ENCODE measurements around the gene FPR1.
A peak's percentile ranks its signal among the peaks of the same experiment; 100 is the strongest.
"Not testable (repeated sequence)": the region's sequence is repeated elsewhere in the genome, so short reads cannot be mapped to it uniquely, and the experiment has no call there.

Gene FPR1

DNA sequence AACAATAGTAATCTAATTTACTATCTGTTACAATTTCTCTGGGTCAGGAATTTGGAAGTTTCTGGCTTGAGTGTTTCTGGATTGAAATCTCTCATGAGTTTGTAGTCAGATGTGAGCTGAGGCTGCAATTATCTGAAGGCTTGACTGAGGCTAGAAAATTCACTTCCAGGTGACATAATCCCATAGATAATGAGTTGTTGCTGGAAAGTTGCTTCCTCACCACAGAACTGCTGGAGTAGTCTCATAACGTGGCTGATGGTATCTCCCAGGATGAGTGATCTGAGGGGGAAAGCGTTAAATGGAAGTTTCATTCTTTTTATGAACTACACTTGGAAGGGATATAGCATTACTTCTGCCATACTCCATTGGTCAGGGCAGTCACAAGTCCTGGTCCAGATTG, 28.0 kb upstream of the FPR1 start:
- DNase-seq (ENCODE audit: low read depth in 2 of 2): no peak
- TF ChIP-seq, protein P1, sequence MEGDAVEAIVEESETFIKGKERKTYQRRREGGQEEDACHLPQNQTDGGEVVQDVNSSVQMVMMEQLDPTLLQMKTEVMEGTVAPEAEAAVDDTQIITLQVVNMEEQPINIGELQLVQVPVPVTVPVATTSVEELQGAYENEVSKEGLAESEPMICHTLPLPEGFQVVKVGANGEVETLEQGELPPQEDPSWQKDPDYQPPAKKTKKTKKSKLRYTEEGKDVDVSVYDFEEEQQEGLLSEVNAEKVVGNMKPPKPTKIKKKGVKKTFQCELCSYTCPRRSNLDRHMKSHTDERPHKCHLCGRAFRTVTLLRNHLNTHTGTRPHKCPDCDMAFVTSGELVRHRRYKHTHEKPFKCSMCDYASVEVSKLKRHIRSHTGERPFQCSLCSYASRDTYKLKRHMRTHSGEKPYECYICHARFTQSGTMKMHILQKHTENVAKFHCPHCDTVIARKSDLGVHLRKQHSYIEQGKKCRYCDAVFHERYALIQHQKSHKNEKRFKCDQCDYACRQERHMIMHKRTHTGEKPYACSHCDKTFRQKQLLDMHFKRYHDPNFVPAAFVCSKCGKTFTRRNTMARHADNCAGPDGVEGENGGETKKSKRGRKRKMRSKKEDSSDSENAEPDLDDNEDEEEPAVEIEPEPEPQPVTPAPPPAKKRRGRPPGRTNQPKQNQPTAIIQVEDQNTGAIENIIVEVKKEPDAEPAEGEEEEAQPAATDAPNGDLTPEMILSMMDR (IDR thresholded peaks at IDR 0.05; ENCODE audit: low read depth, low read length): no peak

DNA sequence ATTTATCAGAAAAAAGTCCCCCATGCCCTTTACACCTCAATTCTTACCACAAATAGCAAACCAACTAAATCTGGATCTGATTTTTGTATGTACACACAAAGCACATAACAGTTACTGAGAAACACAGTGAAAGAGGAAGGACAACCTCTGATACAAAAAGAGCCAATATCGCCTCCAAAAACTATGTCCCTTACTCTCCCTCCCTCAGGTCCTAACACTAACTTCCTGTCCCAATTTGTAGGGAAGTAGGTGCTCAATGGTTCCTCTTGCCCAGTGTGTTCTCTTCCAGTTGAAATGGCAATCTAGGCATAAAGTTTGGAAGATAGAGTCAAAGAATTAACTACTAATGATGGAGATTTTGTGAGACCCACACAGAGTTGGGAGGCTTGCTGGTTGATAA, 27.5 kb upstream of the FPR1 start:
- DNase-seq (ENCODE audit: low read depth in 2 of 2): no peak
- TF ChIP-seq, protein P1 (IDR thresholded peaks at IDR 0.05; ENCODE audit: low read depth, low read length): no peak
- no peak overlapping the region for H3K4me3 ChIP-seq (replicated peaks in 1 of 2; ENCODE audit: low read depth in 2 of 2, low read length in 2 of 2)

More for the DNA sequence above, 28.0 kb upstream of the FPR1 start:
- no peak overlapping the region for H3K4me3 ChIP-seq (replicated peaks in 1 of 2; ENCODE audit: low read depth in 2 of 2, low read length in 2 of 2)

DNA sequence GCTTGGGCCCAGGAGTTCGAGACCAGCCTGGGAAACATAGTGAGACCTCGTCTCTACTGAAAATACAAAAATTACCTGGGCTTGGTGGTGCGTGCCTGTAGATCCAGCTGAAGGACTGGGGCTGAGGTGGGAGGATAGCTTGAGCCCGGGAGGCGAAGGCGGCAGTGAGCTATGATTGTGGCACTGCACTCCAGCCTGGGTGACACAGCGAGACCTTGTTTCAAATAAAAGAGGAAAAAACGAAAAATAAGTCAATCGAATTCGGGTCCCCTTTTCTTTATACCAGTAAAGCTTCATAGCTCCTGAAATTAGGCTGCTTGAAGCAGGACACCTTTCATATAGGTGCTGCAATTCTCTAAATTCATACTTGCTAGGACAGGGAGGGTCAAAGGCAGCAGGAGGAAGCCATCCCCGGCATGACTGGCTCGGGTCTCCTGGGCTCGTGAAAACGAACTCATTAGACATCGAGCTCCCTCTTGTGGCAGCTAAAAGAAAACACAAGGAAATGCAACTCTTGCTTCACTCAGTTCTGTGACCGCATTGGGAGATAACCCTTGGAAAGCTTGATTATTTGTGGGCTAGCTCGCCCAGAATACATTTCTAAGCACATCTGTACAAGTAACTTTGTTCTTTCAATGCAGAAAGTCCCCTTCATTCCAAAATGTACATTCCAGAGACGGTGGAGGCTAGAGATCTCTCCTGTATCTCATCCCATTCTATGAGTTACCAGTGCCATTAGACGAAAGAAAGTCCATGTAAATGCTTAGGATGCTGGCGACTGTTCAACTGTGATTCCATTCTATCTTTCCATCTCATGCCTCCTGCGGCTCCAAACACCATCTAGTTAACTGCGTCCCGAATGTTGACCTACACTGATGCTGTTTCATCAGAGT, 26.1 kb upstream of the FPR1 start:
- H3K4me3 ChIP-seq (replicated peaks in 1 of 2; ENCODE audit: low read depth in 2 of 2, low read length in 2 of 2): no peak overlapping the region
- TF ChIP-seq, protein P1 (IDR thresholded peaks at IDR 0.05; ENCODE audit: low read depth, low read length): peak; percentile 64
- peak; percentile 96 to 97 for DNase-seq (ENCODE audit: low read depth in 2 of 2)

DNA sequence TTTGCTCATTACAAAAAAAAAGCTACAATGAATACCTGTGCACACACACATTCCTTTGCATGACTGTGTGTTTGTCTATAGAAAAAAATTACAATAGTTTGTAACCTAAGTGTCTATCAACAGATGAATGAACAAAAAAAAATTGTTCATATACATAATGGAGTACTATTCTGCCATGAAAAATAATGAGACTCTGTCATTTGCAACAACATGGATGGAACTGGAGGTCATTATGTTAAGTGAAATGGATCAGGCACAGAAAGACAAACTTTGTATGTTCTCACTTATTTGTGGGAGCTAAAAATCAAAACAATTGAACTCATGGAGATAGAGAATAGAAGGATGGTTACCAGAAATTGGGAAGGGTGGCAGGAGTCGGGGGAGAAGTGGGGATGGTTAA, 24.9 kb upstream of the FPR1 start:
- H3K4me3 ChIP-seq (replicated peaks in 1 of 2; ENCODE audit: low read depth in 2 of 2, low read length in 2 of 2); DNase-seq (ENCODE audit: low read depth in 2 of 2): not testable (repeated sequence)

DNA sequence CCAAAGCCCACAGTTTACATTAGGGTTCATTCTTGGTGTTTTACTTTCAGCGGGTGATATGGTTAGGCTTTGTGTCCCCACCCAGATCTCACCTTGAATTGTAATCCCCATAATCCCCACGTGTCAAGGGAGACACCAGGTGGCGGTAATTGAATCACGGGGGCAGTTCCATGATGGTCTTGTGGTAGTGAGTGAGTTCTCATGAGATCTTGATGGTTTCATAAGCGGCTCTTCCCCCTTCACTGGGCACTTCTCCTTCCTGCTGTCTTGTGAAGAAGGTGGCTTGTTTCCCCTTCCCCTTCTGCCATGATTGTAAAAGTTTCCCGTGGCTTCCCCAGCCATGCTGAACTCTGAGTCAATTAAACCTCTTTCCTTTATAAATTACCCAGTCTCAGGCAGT, 21.3 kb upstream of the FPR1 start:
- TF ChIP-seq, protein P1 (IDR thresholded peaks at IDR 0.05; ENCODE audit: low read depth, low read length): no peak
- H3K4me3 ChIP-seq (replicated peaks in 1 of 2; ENCODE audit: low read depth in 2 of 2, low read length in 2 of 2): no peak overlapping the region
- peak in 1 of 2 donors; percentile 22 for DNase-seq (ENCODE audit: low read depth in 2 of 2)

DNA sequence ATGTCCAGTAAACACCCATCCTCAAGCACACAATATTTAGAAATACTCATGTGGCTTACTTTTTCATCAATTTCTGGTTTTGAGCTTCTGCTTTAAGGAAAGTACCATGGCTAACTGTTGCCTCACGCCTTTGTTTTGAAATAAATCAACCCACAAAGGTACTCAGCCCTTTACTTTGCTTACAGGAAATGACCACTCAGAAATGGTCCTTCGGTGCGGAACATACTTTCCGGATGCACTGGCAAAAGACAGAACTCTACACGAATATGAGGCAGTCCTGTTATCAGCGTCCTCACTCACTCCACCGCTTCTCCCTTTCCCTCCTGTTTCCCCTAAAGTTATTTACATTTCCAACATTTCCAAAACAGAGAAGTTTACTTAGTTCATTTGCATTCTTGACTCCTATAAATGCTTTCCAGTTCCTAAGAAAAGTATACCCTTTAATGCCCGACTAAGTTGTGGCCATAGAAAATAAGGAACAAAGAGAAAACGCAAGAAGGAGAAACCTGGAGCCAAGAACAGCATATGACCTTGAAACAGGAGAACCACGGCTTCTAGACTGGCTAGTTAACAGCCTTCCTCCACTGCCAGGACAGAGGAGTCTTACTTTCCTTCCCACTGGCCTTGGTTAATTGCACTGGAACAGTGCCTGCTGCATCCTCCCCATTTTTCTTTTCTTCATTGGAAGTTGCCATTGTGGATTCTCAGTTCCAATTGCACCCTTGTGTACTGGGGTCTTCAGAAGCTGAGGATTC, 19.9 kb upstream of the FPR1 start:
- TF ChIP-seq, protein P1 (IDR thresholded peaks at IDR 0.05; ENCODE audit: low read depth, low read length): no peak
- peak; percentile 36 to 70 for DNase-seq (ENCODE audit: low read depth in 2 of 2)
- no peak overlapping the region for H3K4me3 ChIP-seq (replicated peaks in 1 of 2; ENCODE audit: low read depth in 2 of 2, low read length in 2 of 2)

DNA sequence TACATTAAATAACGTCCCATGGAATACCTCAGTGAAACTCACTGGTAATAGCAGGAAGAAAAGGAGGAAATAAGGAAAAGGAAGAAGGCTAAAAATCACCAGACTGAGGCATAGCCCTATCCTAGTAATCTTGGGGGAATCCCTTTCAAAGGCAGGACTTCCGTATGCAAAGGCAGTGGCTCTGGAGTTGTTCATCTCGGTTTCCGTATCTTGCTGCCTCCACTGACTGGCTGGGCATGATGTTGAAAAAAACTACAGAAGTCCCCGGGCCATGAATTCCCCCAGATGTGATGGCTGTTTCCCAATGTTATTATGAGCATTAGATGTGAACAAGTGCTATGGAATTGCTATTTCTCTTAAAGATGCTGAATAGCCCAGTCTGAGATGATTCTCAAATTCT, 14.8 kb upstream of the FPR1 start:
- H3K4me3 ChIP-seq (replicated peaks in 1 of 2; ENCODE audit: low read depth in 2 of 2, low read length in 2 of 2): no peak overlapping the region
- TF ChIP-seq, protein P1 (IDR thresholded peaks at IDR 0.05; ENCODE audit: low read depth, low read length): no peak
- DNase-seq (ENCODE audit: low read depth in 2 of 2): no peak

Measured in cardiac fibroblast (primary cell).